Hepatocyte (in vitro differentiated cells): ENCODE results near the gene ERICH4. TPM values are rescaled to one million over a fixed set of nuclear protein-coding genes. Genes with fewer than 3 reads are reported as not detected.
"Not testable (repeated sequence)": the region's sequence is repeated elsewhere in the genome, so short reads cannot be mapped to it uniquely, and the experiment has no call there.

ENCODE experiments used
- DNase-seq: peaks from one replicate; pipeline ENCODE4 v3.0.0-alpha.2; 2016; ENCODE audit warnings: low spot score
- H2AFZ ChIP-seq: fragments of 200-600 bp; sonication (generic); 2 replicates; pipeline ENCODE4 v1.6.0; 2016; ENCODE audit warnings: antibody characterized with exemption, mild to moderate bottlenecking
- H3K27ac ChIP-seq: fragments of 200-600 bp; sonication (generic); 2 replicates; pipeline ENCODE4 v1.5.1; 2016; ENCODE audit warnings: mild to moderate bottlenecking
- H3K27me3 ChIP-seq: fragments of 200-600 bp; sonication (generic); 2 replicates; pipeline ENCODE4 v1.6.1; 2016
- H3K36me3 ChIP-seq: fragments of 200-600 bp; sonication (generic); replicated peaks from 2 replicates; pipeline ENCODE4 v1.5.1; 2016; ENCODE audit warnings: low read depth; ENCODE audit not compliant: insufficient read depth
- H3K4me1 ChIP-seq: fragments of 200-600 bp; sonication (generic); 2 replicates; pipeline ENCODE4 v1.5.1; 2016; ENCODE audit warnings: mild to moderate bottlenecking, moderate library complexity; ENCODE audit not compliant: insufficient read depth
- H3K4me2 ChIP-seq: fragments of 200-600 bp; sonication (generic); 2 replicates; pipeline ENCODE4 v1.6.0; 2016
- H3K4me3 ChIP-seq: fragments of 200-600 bp; sonication (generic); 2 replicates; pipeline ENCODE4 v1.5.1; 2016; ENCODE audit warnings: mild to moderate bottlenecking
- H3K79me2 ChIP-seq: fragments of 200-600 bp; sonication (generic); 2 replicates; pipeline ENCODE4 v1.6.0; 2017; ENCODE audit warnings: mild to moderate bottlenecking
- H3K9me2 ChIP-seq: fragments of 200-600 bp; sonication (generic); replicated peaks from 2 replicates; pipeline ENCODE4 v1.6.0; 2017; ENCODE audit warnings: mild to moderate bottlenecking; ENCODE audit not compliant: insufficient read depth
- H3K9me3 ChIP-seq: fragments of 200-600 bp; sonication (generic); 2 replicates; pipeline ENCODE4 v1.5.1; 2016; ENCODE audit warnings: low read depth, mild to moderate bottlenecking
- H4K20me1 ChIP-seq: fragments of 200-600 bp; sonication (generic); 2 replicates; pipeline ENCODE4 v1.6.0; 2016; ENCODE audit warnings: mild to moderate bottlenecking; ENCODE audit not compliant: insufficient read depth, poor library complexity, severe bottlenecking
- CTCF ChIP-seq: fragments of 200-600 bp; sonication (generic); IDR thresholded peaks from 2 replicates; pipeline ENCODE4 v1.5.1; 2016; ENCODE audit warnings: antibody characterized with exemption, mild to moderate bottlenecking; ENCODE audit not compliant: poor library complexity
- EZH2 ChIP-seq: fragments of 200-600 bp; sonication (generic); IDR thresholded peaks from 2 replicates; pipeline ENCODE4 v1.6.1; 2016; ENCODE audit warnings: antibody characterized with exemption, mild to moderate bottlenecking, borderline replicate concordance
- EZH2phosphoT487 ChIP-seq: fragments of 200-600 bp; sonication (generic); IDR thresholded peaks from one replicate; pipeline ENCODE4 v1.6.1; 2018; ENCODE audit warnings: antibody characterized with exemption, mild to moderate bottlenecking, low read depth, moderate library complexity; ENCODE audit not compliant: unreplicated experiment, severe bottlenecking
- WGBS: methylation state at CpG from one replicate; pipeline ENCODE4 v1.1.6; 2016; ENCODE audit warnings: low lambda C conversion rate; ENCODE audit errors: missing lambda C conversion rate; 5-methylcytosine and 5-hydroxymethylcytosine counted together
- polyA plus RNA-seq: library from polyadenylated mRNA; unstranded; fragments of >200 nt; fragmentation: Nextera tagmentation; extraction: Ambion mirVana; gene quantifications from 2 replicates; pipeline ENCODE4 v1.2.1, GENCODE V29; 2016
- total RNA-seq: library from RNA; depleted of rRNA; stranded (reverse); fragments of >200 nt; gene quantifications from 2 replicates; pipeline ENCODE4 v1.2.3, GENCODE V29; 2014

Gene ERICH4
- total and polyA plus RNA-seq, 2 experiments from 2014 or later, result 2.3 to 4.3 TPM

DNA sequence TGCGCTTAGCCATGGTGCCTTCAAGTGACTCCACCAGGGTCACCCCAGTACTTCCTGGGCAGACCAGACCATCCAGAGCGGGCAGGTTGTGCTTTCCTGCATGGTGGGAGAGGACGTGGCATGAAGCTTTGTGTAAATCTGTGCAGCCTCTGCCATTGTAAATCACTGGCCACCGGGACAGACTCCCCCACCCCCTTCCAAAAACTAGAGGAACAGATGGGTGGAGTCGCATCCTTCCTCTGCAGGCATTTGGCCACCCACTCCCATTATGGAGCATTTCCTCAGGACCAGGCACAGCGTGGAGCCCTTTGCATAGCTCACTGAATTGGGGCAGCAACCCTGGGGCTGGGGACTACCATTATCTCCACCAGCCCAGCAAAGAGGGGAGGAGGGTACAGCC lies 37.2 kb upstream of the ERICH4 start:
- H3K79me2 ChIP-seq, result no peaks in the 10 kb centered on the region
- no peak overlapping the region for H3K4me2 ChIP-seq
- peaks cover 12% of the 10 kb centered on the region for H3K4me1 ChIP-seq
- no peaks in the 10 kb centered on the region for H4K20me1 ChIP-seq
- no peak overlapping the region for H3K4me3 ChIP-seq
- TF ChIP-seq CTCF (no peak), EZH2phosphoT487 (no peak), EZH2 (no peak)
- DNase-seq, result no peak
- H2AFZ ChIP-seq, result no peak overlapping the region
- no peaks in the 10 kb centered on the region for H3K9me2 ChIP-seq
- H3K36me3 ChIP-seq, result no peaks in the 10 kb centered on the region
- H3K27me3 ChIP-seq, result no peaks in the 10 kb centered on the region
- H3K27ac ChIP-seq, result no peak overlapping the region
- no peaks in the 10 kb centered on the region for H3K9me3 ChIP-seq
- WGBS, result 93% methylated on average over 6 of the region's 6 CpGs

DNA sequence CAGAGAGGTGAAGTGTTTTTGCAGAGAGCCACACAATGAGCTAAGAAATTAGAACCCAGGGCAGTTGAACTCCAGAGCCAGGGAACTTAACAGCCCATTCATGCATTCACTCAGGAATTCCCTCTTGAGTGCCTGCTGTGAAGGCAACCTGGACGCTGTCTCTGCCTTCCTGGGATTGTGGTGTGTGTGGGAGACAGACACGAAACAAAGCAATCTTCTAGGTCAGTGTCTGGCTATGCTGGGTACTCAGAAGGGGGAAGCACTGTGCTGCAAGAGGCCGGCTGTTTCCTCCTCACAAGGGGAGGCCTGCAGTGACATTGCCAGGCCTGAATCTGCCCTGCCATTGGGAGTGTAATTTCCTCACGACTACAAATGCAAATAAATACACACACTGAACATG lies 35.7 kb upstream of the ERICH4 start:
- Histone ChIP-seq H3K9me3 (no peaks in the 10 kb centered on the region), H3K4me2 (no peak overlapping the region), H3K27ac (peak overlapping the region; percentile 31), H3K27me3 (no peaks in the 10 kb centered on the region), H3K4me3 (no peak overlapping the region), H3K79me2 (no peaks in the 10 kb centered on the region), H4K20me1 (no peaks in the 10 kb centered on the region), H3K9me2 (no peaks in the 10 kb centered on the region), H2AFZ (no peak overlapping the region), H3K4me1 (peaks cover 12% of the 10 kb centered on the region), H3K36me3 (no peaks in the 10 kb centered on the region)
- TF ChIP-seq CTCF (no peak), EZH2 (no peak), EZH2phosphoT487 (no peak)
- no peak for DNase-seq
- WGBS, result 44% methylated on average over 4 of the region's 4 CpGs

GRCh38 chr19:41408256-41408655 lies 34.7 kb upstream of the ERICH4 start:
- no peak for DNase-seq
- H3K9me2 ChIP-seq, result no peaks in the 10 kb centered on the region
- H3K27ac ChIP-seq, result peak overlapping the region; percentile 96
- H3K4me3 ChIP-seq, result no peak overlapping the region
- no peak overlapping the region for H2AFZ ChIP-seq
- no peak for TF ChIP-seq EZH2
- TF ChIP-seq CTCF, result no peak
- no peak for TF ChIP-seq EZH2phosphoT487
- H4K20me1 ChIP-seq, result no peaks in the 10 kb centered on the region
- H3K36me3 ChIP-seq, result no peaks in the 10 kb centered on the region
- peaks cover 12% of the 10 kb centered on the region for H3K4me1 ChIP-seq
- WGBS, result 73% methylated on average over 4 of the region's 4 CpGs
- H3K9me3 ChIP-seq, result no peaks in the 10 kb centered on the region
- no peak overlapping the region for H3K4me2 ChIP-seq
- H3K27me3 ChIP-seq, result no peaks in the 10 kb centered on the region
- H3K79me2 ChIP-seq, result no peaks in the 10 kb centered on the region

GRCh38 chr19:41408846-41409245 lies 34.1 kb upstream of the ERICH4 start:
- Histone ChIP-seq H3K27ac (peak overlapping the region; percentile 96), H3K4me1 (peaks cover 12% of the 10 kb centered on the region), H3K4me2 (peak overlapping the region; percentile 35)
- H3K36me3 ChIP-seq, H3K4me3 ChIP-seq, H3K79me2 ChIP-seq, DNase-seq, H3K27me3 ChIP-seq, H3K9me3 ChIP-seq, H2AFZ ChIP-seq, H4K20me1 ChIP-seq, H3K9me2 ChIP-seq: not testable (repeated sequence)
- 93% methylated on average over 5 of the region's 5 CpGs for WGBS
